ENCODE results near the gene NAT9. TPM values are rescaled to one million over a fixed set of nuclear protein-coding genes. Genes with fewer than 3 reads are reported as not detected.

Gene NAT9
- total and polyA plus RNA-seq, 2 of the 4 experiments (the other 2 are of a cell fraction) = 48.9 to 62.0 TPM

- ATAC-seq (ENCODE audit: low read depth) = no peak
- peaks cover 5 to 20% of the 10 kb centered on the region in 2 experiments; a peak in 3 of 4 replicates for H3K79me1 ChIP-seq (ENCODE audit: low read depth in 1 of 2, low read length in 2 of 2)
- H3K4ac ChIP-seq (ENCODE audit: low read depth, low read length) = no peak overlapping the region
- in situ Hi-C loops (cut with MboI; ENCODE audit: low sequenced_read_pairs) (no loop called here), intact Hi-C loops (cut with micrococcal nuclease) (no loop called here), dilution Hi-C loops (cut with HindIII; ENCODE audit: low sequenced_read_pairs, unreplicated experiment) (no loop called here)
- CTCF ChIA-PET = no interaction called here
- H3K9me3 ChIP-seq (ENCODE audit: control insufficient read depth, insufficient read depth, low read length) = no peaks in the 10 kb centered on the region
- no peak overlapping the region for H2AFZ ChIP-seq (replicated peaks; ENCODE audit: low read length, poor library complexity)
- H4K8ac ChIP-seq (ENCODE audit: low read depth in 2 of 2, low read length in 2 of 2) = no peak overlapping the region
- no peak overlapping the region for H3K4me2 ChIP-seq (ENCODE audit: low read depth, low read length)
- no peak overlapping the region; the same call in 1 of the 2 replicates for H3K9ac ChIP-seq (ENCODE audit: low read depth, low read length)
- no peak overlapping the region for H2BK120ac ChIP-seq (ENCODE audit: low read depth, low read length)
- no peak overlapping the region for H2AK5ac ChIP-seq (ENCODE audit: low read depth, low read length)
- no peak overlapping the region for H3K4me3 ChIP-seq (ENCODE audit: insufficient read depth, low read depth, low read length)
- H3K27me3 ChIP-seq (ENCODE audit: control insufficient read depth, insufficient read depth, low read length) = no peaks in the 10 kb centered on the region
- H3K27ac ChIP-seq (ENCODE audit: insufficient read depth, low read length) = no peak overlapping the region
- POLR2A ChIA-PET (ENCODE audit: unreplicated experiment) = no interaction called here
- no peak for TF ChIP-seq RFX5 (IDR thresholded peaks at IDR 0.05; ENCODE audit: low read depth, low read length)
- TF ChIP-seq CHD1 (IDR thresholded peaks at IDR 0.05; ENCODE audit: low read depth, low read length) = no peak
- TF ChIP-seq FOS (IDR thresholded peaks at IDR 0.05; ENCODE audit: low read depth, low read length) = no peak
- no peak for TF ChIP-seq NFE2L2 (IDR thresholded peaks at IDR 0.05; ENCODE audit: low read depth, low read length)
- no peak for TF ChIP-seq SMC3 (IDR thresholded peaks at IDR 0.05; ENCODE audit: low read depth, low read length)
- TF ChIP-seq MXI1 (IDR thresholded peaks at IDR 0.05; ENCODE audit: borderline replicate concordance, low read depth, low read length) = no peak
- TF ChIP-seq ELK1 (IDR thresholded peaks at IDR 0.05; ENCODE audit: borderline replicate concordance, low read depth, low read length) = no peak
- TF ChIP-seq BHLHE40 (IDR thresholded peaks at IDR 0.05; ENCODE audit: low read depth, low read length) = no peak
- TF ChIP-seq RAD21 (IDR thresholded peaks at IDR 0.05; ENCODE audit: low read length) = no peak
- TF ChIP-seq CEBPB (IDR thresholded peaks at IDR 0.05; ENCODE audit: low read depth, low read length) = no peak
- no peak overlapping the region for H4K91ac ChIP-seq (ENCODE audit: insufficient read depth, low read depth, low read length)
- H3K18ac ChIP-seq (ENCODE audit: low read depth, low read length) = no peak overlapping the region
- H2BK15ac ChIP-seq (ENCODE audit: low read depth, low read length) = no peak overlapping the region
- H4K20me1 ChIP-seq (ENCODE audit: insufficient read depth, low read length) = peaks cover 6% of the 10 kb centered on the region; the same call in 1 of the 2 replicates
- no peak for DNase-seq
- no peak overlapping the region for H2BK5ac ChIP-seq (ENCODE audit: low read depth, low read length, poor library complexity, severe bottlenecking)
- no peak overlapping the region for H3K56ac ChIP-seq (ENCODE audit: extremely low read depth, insufficient read depth, low read length)
- H3K23ac ChIP-seq (ENCODE audit: low read depth, low read length) = no peak overlapping the region
- H3K4me1 ChIP-seq (ENCODE audit: control insufficient read depth, insufficient read depth, low read length) = no peaks in the 10 kb centered on the region; the same call in 1 of the 2 replicates
- H4K5ac ChIP-seq (ENCODE audit: low read depth, low read length) = no peak overlapping the region
- no TSS peak for BruUV-seq (replicated peaks)
- H3K36me3 ChIP-seq (ENCODE audit: control insufficient read depth, insufficient read depth, low read length) = peaks cover 28% of the 10 kb centered on the region
- H2AK9ac ChIP-seq (replicated peaks; ENCODE audit: low read depth, low read length, poor library complexity) = no peak overlapping the region
- 95% methylated on average over 4 of the region's 5 CpGs; no CpG with 5 or more reads in 1 of the 2 experiments for WGBS, 2 experiments (ENCODE audit: extremely low coverage in 2 of 2, insufficient read length in 1 of 2)
- H3K14ac ChIP-seq (replicated peaks; ENCODE audit: low read depth, low read length) = no peak overlapping the region
- H3K9me1 ChIP-seq (ENCODE audit: insufficient read depth, low read length) = no peaks in the 10 kb centered on the region; the same call in 1 of the 2 replicates
- H2BK20ac ChIP-seq (ENCODE audit: low read depth, low read length) = no peak overlapping the region
Measured at GRCh38 chr17:74784125-74784810, 8.1 kb upstream of the NAT9 start.

All from IMR-90 (cell line).